Cardiac muscle cell (in vitro differentiated cells and primary cell): ENCODE measurements around the gene NFAT5. TPM values are rescaled to one million over a fixed set of nuclear protein-coding genes. Genes with fewer than 3 reads are reported as not detected.
"Not testable (repeated sequence)": the region's sequence is repeated elsewhere in the genome, so short reads cannot be mapped to it uniquely, and the experiment has no call there.

Experiments used
- DNase-seq, 2 donors: peaks; one replicate each; pipeline versions ENCODE4 v3.0.0 to v3.0.0-alpha.2; 2010 to 2017; ENCODE audit warnings: low read depth in 1 of 2, low spot score in 1 of 2
- H3K27ac ChIP-seq: fragments of 200-600 bp; sonication (generic); 2 replicates; pipeline ENCODE4 v1.5.1; 2016
- H3K27me3 ChIP-seq: fragments of 200-600 bp; sonication (generic); 2 replicates; pipeline ENCODE4 v1.6.0; 2016; ENCODE audit warnings: control low read depth
- H3K36me3 ChIP-seq: fragments of 200-600 bp; sonication (generic); 2 replicates; pipeline ENCODE4 v1.5.1; 2016; ENCODE audit warnings: control low read depth
- H3K4me1 ChIP-seq: fragments of 200-600 bp; sonication (generic); 2 replicates; pipeline ENCODE4 v1.8.1; 2017; ENCODE audit warnings: low read depth, mild to moderate bottlenecking, mixed run types
- H3K4me3 ChIP-seq: fragments of 200-600 bp; sonication (generic); 2 replicates; pipeline ENCODE4 v1.5.1; 2016; ENCODE audit warnings: mild to moderate bottlenecking
- H3K9me3 ChIP-seq: fragments of 200-600 bp; sonication (generic); 2 replicates; pipeline ENCODE4 v1.5.1; 2017; ENCODE audit warnings: low read depth, mild to moderate bottlenecking, control low read depth
- CTCF ChIP-seq: IDR thresholded peaks from 2 replicates; pipeline ENCODE4 v1.5.1; 2012; ENCODE audit warnings: low read depth, mild to moderate bottlenecking, low read length
- polyA plus RNA-seq: library from polyadenylated mRNA; unstranded; fragments of >200 nt; fragmentation: Nextera tagmentation; extraction: Ambion mirVana; gene quantifications from 2 replicates; pipeline ENCODE4 v1.2.1, GENCODE V29; 2016
- total RNA-seq: library from RNA; depleted of rRNA; stranded (reverse); fragments of >200 nt; gene quantifications from 2 replicates; pipeline ENCODE4 v1.2.3, GENCODE V29; 2016

Gene NFAT5
- total and polyA plus RNA-seq, 2 experiments from 2014 or later = 6.2 to 15.9 TPM

DNA sequence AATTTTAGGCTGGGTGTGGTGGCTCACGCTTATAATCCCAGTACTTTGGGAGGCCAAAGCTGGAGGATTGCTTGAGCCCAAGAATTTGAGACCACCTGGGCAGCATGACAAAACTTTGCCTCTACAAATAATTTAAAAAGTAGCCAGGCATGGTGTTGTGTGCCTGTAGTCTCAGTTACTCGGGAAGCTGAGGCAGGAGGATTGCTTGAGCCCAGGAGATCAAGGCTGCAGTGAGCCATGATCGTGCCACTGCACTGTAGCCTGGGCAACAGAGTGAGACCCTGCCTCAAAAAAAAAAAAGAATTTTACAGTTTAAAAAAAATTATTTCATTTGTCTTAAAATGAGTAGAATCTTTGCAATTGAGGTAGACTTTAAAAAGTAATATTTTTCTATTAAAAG is 78.2 kb downstream of the NFAT5 start:
- not testable (repeated sequence) for H3K4me3 ChIP-seq, DNase-seq, H3K27ac ChIP-seq, H3K4me1 ChIP-seq, H3K27me3 ChIP-seq, H3K9me3 ChIP-seq
- peaks cover 22% of the 10 kb centered on the region for H3K36me3 ChIP-seq

- Histone ChIP-seq H3K4me1 (no peaks in the 10 kb centered on the region), H3K4me3 (no peak overlapping the region), H3K27me3 (no peaks in the 10 kb centered on the region), H3K27ac (no peak overlapping the region), H3K36me3 (peaks cover 29% of the 10 kb centered on the region), H3K9me3 (no peaks in the 10 kb centered on the region)
- TF ChIP-seq CTCF = no peak
- DNase-seq = no peak
These were observed 79.0 kb downstream of the NFAT5 start for GRCh38 chr16:69644790-69645189.

DNA sequence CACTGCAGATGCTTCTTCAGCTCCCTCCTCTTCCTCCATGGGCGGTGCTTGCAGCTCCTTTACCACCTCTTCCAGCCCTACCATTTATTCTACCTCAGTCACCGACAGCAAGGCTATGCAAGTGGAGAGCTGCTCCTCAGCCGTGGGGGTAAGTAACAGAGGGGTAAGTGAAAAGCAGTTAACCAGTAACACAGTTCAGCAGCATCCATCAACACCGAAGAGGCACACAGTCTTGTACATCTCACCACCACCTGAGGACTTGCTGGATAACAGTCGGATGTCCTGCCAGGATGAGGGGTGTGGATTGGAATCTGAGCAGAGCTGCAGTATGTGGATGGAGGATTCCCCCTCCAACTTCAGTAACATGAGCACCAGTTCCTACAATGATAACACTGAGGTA is 81.3 kb downstream of the NFAT5 start:
- no peak for TF ChIP-seq CTCF
- H3K27me3 ChIP-seq = no peaks in the 10 kb centered on the region
- no peak for DNase-seq
- H3K4me1 ChIP-seq = no peaks in the 10 kb centered on the region
- H3K36me3 ChIP-seq = peaks cover 38% of the 10 kb centered on the region
- no peak overlapping the region for H3K4me3 ChIP-seq
- H3K9me3 ChIP-seq = no peaks in the 10 kb centered on the region
- no peak overlapping the region for H3K27ac ChIP-seq

- Histone ChIP-seq H3K9me3 (no peaks in the 10 kb centered on the region), H3K27ac (no peak overlapping the region), H3K4me1 (no peaks in the 10 kb centered on the region), H3K4me3 (no peak overlapping the region), H3K36me3 (peaks cover 58% of the 10 kb centered on the region), H3K27me3 (no peaks in the 10 kb centered on the region)
- no peak for DNase-seq
- no peak for TF ChIP-seq CTCF
These were observed 85.5 kb downstream of the NFAT5 start for GRCh38 chr16:69651217-69651616.

DNA sequence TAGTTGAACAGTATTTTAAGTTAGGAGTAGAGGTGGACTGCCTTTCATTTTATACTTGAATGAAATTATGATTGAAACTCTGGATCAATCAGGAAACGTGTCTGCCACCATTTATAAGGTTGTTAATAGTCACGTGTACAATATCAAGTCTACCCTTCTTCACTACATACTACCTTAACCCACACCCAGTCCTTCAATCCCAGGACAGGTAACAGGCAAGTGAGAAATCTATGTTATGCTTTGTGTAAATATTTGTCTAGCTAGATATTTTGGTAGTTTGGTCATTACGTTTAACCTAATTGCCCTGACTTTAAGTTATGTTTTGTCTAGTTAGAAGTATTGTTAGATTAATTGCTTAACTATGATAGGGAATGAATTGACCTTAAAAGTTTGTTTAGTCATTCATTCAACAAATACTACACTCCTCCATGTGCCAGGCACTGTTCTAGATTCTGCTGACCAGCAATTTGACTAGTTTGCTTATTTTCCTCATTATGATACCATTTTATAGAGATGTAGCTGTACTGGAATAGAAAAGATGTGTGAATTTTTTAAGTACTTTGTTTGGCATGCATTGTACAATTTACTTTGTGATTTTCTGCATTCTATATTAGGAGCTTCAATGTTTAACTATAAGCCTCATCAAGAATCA is 88.6 kb downstream of the NFAT5 start:
- H3K9me3 ChIP-seq = no peaks in the 10 kb centered on the region
- H3K27ac ChIP-seq = no peak overlapping the region
- peaks cover 41% of the 10 kb centered on the region for H3K36me3 ChIP-seq
- H3K27me3 ChIP-seq = no peaks in the 10 kb centered on the region
- no peak overlapping the region for H3K4me3 ChIP-seq
- no peak for DNase-seq
- TF ChIP-seq CTCF = no peak
- no peaks in the 10 kb centered on the region for H3K4me1 ChIP-seq

GRCh38 chr16:69660166-69660565 is 94.4 kb downstream of the NFAT5 start:
- H3K9me3 ChIP-seq = no peaks in the 10 kb centered on the region
- TF ChIP-seq CTCF = no peak
- H3K4me3 ChIP-seq = no peak overlapping the region
- H3K27me3 ChIP-seq = no peaks in the 10 kb centered on the region
- H3K36me3 ChIP-seq = peaks cover 32% of the 10 kb centered on the region
- no peaks in the 10 kb centered on the region for H3K4me1 ChIP-seq
- DNase-seq = no peak
- H3K27ac ChIP-seq = no peak overlapping the region
